NB4 (cell line): Measurements from ENCODE around the gene NFIA.

Source experiments
- MYC ChIP-seq: IDR thresholded peaks from 2 replicates; pipeline ENCODE4 v1.6.1; 2011; ENCODE audit warnings: low read depth, low read length
- POLR2A ChIP-seq: IDR thresholded peaks from 2 replicates; pipeline ENCODE4 v1.6.1; 2011; ENCODE audit warnings: mild to moderate bottlenecking; ENCODE audit not compliant: insufficient read length; ENCODE audit errors: extremely low read depth
- TF ChIP-seq, protein P1 (sequence below): IDR thresholded peaks from 2 replicates; pipeline ENCODE4 v1.6.1; 2011; ENCODE audit warnings: low read depth, low read length
- TF ChIP-seq, protein P2 (sequence below): IDR thresholded peaks from one replicate; pipeline ENCODE4 v1.5.1; 2012; ENCODE audit warnings: low read depth, low read length

DNA sequence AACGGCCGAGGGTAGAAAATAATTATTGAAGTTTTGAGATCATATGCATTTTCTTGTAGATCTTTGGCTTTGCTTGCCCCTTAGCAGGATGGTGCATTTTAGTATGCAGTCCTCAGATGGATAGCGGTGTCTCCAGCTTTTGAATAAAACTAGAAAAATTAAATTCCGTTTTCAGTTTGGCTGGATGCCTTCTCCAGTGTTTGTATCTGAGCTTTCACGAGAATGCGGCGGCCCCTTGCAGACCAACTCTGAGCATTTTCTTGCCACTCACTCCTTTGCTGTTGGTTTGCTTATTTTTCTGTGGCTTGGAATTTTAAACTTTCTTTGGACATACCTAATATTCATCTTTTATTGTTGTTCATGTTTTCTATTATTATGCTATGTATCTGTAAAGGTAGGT is 192.6 kb downstream of the NFIA start:
- TF ChIP-seq, protein P1, sequence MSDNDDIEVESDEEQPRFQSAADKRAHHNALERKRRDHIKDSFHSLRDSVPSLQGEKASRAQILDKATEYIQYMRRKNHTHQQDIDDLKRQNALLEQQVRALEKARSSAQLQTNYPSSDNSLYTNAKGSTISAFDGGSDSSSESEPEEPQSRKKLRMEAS = no peak
- TF ChIP-seq POLR2A (no peak), MYC (no peak)
- TF ChIP-seq, protein P2, sequence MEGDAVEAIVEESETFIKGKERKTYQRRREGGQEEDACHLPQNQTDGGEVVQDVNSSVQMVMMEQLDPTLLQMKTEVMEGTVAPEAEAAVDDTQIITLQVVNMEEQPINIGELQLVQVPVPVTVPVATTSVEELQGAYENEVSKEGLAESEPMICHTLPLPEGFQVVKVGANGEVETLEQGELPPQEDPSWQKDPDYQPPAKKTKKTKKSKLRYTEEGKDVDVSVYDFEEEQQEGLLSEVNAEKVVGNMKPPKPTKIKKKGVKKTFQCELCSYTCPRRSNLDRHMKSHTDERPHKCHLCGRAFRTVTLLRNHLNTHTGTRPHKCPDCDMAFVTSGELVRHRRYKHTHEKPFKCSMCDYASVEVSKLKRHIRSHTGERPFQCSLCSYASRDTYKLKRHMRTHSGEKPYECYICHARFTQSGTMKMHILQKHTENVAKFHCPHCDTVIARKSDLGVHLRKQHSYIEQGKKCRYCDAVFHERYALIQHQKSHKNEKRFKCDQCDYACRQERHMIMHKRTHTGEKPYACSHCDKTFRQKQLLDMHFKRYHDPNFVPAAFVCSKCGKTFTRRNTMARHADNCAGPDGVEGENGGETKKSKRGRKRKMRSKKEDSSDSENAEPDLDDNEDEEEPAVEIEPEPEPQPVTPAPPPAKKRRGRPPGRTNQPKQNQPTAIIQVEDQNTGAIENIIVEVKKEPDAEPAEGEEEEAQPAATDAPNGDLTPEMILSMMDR = no peak
